A673 (cell line): Measurements from ENCODE around the gene TMC3.

Source experiments
- CTCF ChIP-seq: fragments of 300-800, 200-600 bp; sonication (generic); conservative IDR thresholded peaks from 2 replicates; pipeline ENCODE4 v1.5.1; 2017; ENCODE audit warnings: low read depth, mild to moderate bottlenecking, antibody characterized with exemption, low read length, moderate library complexity, mixed read lengths
- EZH2 ChIP-seq: fragments of 200-600 bp; sonication (generic); IDR thresholded peaks from 2 replicates; pipeline ENCODE4 v1.6.1; 2017; ENCODE audit warnings: borderline replicate concordance, low read depth, mild to moderate bottlenecking, mixed read lengths, antibody characterized with exemption, low read length; ENCODE audit not compliant: poor library complexity, severe bottlenecking

GRCh38 chr15:81411051-81411450, 37.0 kb upstream of the TMC3 start:
- TF ChIP-seq CTCF: no peak
- TF ChIP-seq EZH2: no peak
